ENCODE data around the gene MCEMP1.
"Not testable (repeated sequence)": the region's sequence is repeated elsewhere in the genome, so short reads cannot be mapped to it uniquely, and the experiment has no call there.

The MCEMP1 gene

DNA sequence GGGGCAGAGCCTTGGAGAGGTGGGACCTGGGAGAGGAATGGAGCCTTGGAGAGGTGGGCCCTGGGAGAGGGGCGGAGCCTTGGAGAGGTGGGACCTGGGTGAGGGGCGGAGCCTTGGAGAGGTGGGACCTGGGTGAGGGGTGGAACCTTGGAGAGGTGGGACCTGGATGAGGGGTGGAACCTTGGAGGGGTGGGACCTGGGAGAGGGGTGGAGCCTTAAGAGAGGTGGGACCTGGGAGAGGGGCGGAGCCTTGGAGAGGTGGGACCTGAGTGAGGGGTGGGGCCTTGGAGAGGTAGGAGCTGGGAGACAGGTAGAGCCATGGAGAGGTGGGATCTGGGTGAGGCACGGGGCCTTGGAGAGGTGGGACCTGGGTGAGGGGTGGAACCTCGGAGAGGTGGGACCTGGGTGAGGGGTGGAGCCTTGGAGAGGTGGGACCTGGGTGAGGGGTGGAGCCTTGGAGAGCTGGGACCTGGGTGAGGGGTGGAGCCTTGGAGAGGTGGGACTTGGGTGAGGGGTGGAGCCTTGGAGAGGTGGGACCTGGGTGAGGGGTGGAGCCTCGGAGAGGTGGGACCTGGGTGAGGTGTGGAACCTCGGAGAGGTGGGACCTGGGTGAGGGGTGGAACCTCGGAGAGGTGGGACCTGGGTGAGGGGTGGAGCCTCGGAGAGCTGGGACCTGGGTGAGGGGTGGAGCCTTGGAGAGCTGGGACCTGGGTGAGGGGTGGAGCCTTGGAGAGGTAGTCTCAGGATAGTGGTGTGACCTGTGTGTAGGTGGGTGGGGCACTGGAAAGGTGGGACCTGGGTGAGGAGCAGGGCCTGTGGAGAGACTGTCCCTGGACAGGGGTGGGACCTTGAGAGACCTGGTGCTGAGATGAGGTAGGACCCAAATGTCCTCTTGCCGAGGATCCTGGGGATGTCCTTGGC, 33.0 kb upstream of the MCEMP1 start:
- in situ Hi-C loops (cut with HindIII; ENCODE audit: low sequenced_read_pairs): not testable (repeated sequence)

DNA sequence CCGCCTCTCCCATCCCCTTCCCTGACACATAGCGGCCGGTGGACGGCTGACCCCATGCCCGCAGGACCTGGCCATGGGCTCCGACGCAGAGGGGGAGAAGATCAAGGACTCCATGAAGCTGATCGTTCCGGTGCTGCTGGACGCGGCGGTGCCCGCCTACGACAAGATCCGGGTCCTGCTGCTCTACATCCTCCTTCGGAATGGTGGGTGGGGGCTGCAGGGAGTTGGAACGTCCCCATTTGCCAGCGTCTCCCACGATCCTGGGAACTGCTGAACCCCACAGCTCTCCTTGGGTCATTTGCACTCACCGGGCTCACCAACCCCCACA, 32.4 kb upstream of the MCEMP1 start:
- in situ Hi-C loops (cut with HindIII; ENCODE audit: low sequenced_read_pairs): no loop called here

DNA sequence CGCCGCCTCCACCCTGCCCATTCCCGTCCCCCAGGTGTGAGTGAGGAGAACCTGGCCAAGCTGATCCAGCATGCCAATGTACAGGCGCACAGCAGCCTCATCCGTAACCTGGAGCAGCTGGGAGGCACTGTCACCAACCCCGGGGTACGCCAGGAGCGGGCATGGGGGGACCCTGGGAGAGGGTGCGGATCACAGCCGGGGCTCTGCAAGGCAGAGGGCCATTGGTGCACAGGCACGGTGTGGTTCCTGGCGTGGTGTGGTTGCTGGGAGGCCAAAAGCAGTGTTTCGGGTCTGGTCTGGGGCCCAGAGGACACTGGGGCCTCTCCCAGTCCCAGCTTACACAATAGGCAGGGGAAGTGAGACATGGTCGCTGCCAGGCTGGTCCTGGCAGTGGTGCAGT, 31.7 kb upstream of the MCEMP1 start:
- in situ Hi-C loops (cut with HindIII; ENCODE audit: low sequenced_read_pairs): no loop called here

GRCh38 chr19:7645656-7646425, 31.0 kb upstream of the MCEMP1 start:
- in situ Hi-C loops (cut with HindIII; ENCODE audit: low sequenced_read_pairs): no loop called here

- in situ Hi-C loops (cut with HindIII; ENCODE audit: low sequenced_read_pairs): no loop called here
Observed at GRCh38 chr19:7646426-7646700, 30.5 kb upstream of the MCEMP1 start.

DNA sequence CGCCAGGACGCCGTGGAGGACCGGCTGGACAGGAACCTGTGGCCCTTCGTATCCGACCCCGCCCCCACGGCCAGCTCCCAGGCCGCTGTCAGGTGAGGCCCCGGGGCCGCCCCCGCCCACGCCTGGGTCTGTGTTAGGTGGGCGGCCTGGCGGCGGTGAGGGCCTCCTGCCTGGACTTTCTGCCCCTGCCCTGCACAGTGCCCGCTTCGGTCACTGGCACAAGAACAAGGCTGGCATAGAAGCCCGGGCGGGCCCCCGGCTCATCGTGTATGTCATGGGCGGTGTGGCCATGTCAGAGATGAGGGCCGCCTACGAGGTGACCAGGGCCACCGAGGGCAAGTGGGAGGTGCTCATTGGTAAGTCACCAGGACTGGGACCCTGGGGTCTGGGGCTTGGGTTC, 29.7 kb upstream of the MCEMP1 start:
- in situ Hi-C loops (cut with HindIII; ENCODE audit: low sequenced_read_pairs): no loop called here

DNA sequence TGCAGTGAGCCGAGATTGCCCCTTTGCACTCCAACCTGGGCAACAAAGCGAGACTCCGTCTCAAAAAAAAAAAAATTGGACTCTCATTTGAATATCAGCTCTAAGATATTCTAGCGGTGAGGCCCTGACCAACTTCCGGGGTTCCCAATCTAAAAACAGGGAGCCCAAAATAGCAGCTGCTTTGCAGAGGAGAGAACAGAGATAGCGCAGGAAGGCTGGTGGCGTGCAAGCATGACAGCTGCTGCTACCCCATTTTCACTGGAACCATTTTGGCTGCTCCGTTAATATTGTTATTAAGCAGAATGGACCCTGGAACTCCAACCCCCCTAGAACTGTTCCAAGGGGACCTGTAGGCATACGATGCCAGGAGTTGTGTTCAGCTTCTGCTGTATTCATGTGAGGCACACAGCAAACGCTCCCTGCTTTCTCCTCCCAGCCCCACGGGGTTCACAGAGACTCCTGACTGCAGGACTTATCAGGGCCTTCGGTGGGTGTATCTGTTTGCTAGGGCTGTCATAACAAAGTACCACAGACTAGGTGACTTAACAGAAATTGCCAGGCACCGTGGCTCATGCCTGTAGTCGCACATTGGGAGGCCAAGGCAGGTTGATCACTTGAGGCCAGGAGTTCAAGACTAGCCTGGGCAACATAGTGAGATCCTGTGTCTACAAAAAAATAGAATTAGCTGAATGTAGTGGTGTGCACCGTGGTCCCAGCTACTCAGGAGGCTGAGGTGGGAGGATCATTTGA, 28.4 kb upstream of the MCEMP1 start:
- in situ Hi-C loops (cut with HindIII; ENCODE audit: low sequenced_read_pairs): no loop called here

DNA sequence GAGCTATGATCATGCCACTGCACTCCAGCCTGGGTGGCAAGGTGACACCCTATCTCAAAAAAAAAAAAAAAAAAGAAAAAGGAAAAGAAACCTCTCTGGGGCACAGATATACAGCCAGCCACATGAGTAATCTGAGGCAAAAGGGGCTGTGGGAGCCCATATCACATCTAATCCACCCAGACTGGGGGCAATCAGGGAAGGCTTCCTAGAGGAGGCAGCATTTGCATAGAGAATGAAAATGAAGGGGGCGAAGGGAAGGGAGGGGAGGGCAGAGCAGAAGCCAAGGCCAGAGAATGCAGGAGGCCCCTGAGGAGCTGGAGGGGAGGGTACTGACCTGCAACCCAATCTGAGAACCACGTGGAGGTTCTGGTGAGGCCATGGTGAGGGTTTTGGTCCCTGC, 26.7 kb upstream of the MCEMP1 start:
- in situ Hi-C loops (cut with HindIII; ENCODE audit: low sequenced_read_pairs): no loop called here

GRCh38 chr19:7652061-7652641, 24.7 kb upstream of the MCEMP1 start:
- in situ Hi-C loops (cut with HindIII; ENCODE audit: low sequenced_read_pairs): no loop called here

DNA sequence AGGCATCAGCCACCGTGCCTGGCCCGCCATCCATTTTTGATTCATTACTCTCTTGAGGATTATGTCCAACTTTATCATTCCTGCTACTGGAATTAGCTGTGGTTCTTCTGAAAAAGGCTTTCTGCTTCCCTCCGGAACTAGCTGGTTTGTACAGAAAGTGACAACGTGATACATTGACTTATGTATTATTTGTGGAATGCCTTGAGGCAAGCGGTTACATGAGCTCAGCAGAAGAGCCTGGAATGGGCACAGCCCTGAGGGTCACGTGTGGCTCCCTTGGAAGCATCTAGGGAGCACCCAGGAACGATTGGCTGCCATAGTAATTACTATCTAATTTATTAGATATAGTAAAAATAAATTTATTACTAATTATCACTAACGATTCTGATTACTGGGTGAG, 22.5 kb upstream of the MCEMP1 start:
- in situ Hi-C loops (cut with HindIII; ENCODE audit: low sequenced_read_pairs): no loop called here

DNA sequence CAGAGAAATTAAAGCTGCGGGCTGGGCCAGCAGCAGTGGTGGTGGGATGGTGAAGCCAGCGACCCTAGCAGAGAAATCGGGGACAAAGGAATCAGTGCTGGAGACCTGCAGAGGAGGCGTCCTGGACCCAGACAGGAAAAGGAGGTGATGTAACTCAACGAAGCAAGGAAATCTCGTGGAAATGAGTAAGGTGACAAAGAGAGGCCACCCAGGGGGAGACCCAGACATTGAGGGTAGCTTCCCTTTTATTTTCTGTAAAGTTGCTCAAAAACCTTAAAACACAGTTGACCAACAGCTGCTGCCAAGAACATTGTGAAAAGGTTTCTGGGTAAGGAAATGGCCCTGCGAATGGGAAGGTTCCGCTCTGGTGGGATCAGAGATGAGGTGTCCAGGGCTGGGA, 21.3 kb upstream of the MCEMP1 start:
- in situ Hi-C loops (cut with HindIII; ENCODE audit: low sequenced_read_pairs): no loop called here

DNA sequence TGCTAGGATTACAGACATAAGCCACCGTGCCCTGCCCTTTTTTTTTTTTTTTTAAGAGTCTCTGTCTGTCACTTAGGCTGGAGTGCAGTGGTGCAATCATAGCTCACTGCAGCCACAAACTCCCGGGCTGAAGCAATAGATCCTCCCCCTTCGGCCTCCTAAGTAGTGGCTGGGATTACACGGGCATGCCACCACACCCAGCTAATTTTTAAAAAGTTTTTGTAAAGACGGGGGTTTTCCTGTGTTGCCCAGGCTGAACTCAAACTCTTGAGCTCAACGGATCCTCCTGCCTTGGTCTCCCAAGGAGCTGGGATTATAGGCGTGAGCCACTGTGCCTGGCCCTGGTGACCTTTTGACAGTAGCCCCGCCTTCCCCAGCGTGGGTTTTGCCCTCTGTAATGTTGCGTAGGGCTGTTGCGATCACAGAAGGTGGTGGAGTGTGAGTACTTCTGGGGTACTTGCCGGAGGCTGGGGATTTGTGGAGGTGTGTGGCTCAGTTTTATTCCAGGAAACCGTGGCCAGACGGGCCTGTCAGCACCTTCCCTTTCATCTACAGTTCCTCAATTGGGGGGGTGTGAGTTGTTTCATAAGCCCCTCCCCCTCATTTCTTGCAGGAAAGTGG, 19.6 kb upstream of the MCEMP1 start:
- in situ Hi-C loops (cut with HindIII; ENCODE audit: low sequenced_read_pairs): no loop called here

- in situ Hi-C loops (cut with HindIII; ENCODE audit: low sequenced_read_pairs): no loop called here
Observed at GRCh38 chr19:7658219-7658686, 18.6 kb upstream of the MCEMP1 start.

DNA sequence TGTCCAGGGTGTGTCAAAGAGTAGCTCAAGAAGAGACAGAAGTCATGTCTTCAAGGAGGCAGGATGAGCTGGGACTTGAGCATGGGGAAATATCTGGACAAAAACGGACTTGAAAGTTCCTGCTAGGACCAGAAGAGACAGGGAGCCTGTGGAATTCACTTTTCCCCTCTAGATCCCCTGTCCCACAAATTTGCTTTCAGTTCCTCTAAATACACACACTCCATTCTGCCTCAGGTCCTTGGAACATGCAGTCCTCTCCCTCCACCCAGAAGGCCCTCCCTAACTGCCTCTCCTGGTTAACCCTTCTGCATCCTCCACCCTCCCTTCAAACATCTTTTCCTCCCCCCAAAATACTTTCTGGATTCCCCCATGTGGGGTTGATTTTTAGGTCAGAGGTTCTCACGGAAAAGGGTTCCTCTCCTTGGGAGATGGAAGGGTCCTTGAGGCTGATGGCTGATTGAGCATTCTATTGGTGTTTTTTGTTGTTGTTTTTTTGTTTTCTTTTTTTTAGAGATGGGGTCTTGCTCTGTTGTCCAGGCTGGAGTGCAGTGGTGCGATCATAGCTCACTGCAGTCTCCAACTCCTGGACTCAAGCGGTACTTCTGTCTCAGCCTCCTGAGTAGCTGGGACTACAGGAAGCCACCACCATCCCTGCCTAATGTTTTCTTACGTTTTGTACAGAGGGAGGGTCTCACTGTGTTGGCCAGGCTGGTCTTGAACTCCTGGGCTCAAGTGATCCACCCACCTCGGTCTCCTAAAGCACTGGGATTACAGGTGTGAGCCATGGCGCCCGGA, 14.9 kb upstream of the MCEMP1 start:
- in situ Hi-C loops (cut with HindIII; ENCODE audit: low sequenced_read_pairs): no loop called here

DNA sequence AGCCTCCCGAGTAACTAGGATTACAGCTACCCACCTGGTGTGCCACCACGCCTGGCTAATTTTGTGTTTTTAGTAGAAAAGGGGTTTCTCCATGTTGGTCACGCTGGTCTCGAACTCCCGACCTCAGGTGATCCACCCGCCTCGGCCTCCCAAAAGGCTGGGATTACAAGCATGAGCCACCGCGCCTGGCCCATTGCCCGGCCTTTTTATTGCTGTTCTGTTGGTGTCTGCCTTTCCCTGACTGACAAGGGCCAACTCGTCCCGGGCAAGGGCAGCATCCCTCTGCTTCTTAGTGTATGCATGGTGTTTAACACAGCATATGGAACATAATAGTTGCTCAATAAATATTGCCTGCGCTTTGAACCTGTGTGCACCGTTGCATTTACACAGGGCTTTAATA, 14.2 kb upstream of the MCEMP1 start:
- in situ Hi-C loops (cut with HindIII; ENCODE audit: low sequenced_read_pairs): no loop called here

GRCh38 chr19:7663706-7664105, 13.2 kb upstream of the MCEMP1 start:
- in situ Hi-C loops (cut with HindIII; ENCODE audit: low sequenced_read_pairs): no loop called here

- in situ Hi-C loops (cut with HindIII; ENCODE audit: low sequenced_read_pairs): no loop called here
Observed at GRCh38 chr19:7665076-7665475, 11.8 kb upstream of the MCEMP1 start.

- in situ Hi-C loops (cut with HindIII; ENCODE audit: low sequenced_read_pairs): no loop called here
Observed at GRCh38 chr19:7668842-7669241, 8.0 kb upstream of the MCEMP1 start, which contains the start of gene RETN. Gene RETN, plus strand, starts transcription at chr19:7669049. Its CDS starts 278 bp downstream, at chr19:7669327.

DNA sequence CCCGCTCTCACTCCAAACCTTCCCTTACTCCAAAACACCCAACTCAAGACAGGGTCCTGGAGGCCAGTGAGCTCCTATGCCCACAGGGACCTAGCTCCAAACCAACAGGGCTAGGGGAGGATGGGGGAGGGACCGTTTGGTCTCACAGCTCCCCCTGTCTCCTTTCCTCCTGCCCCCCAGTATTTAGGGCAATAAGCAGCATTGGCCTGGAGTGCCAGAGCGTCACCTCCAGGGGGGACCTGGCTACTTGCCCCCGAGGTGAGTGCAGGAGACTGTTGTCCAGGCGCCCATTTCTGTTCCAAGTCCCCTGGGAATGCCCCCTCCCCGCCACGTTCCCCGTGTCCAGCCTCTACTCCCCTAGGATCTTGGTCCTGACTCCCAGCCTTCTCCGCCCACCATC, 7.2 kb upstream of the MCEMP1 start:
- in situ Hi-C loops (cut with HindIII; ENCODE audit: low sequenced_read_pairs): no loop called here

Measured in DLD1 (cell line).